Measurements from ENCODE around the gene HHAT.

GRCh38 chr1:210321552-210321951 lies 7.2 kb upstream of the HHAT start:
- TF ChIP-seq GATA2 (IDR thresholded peaks at IDR 0.05; ENCODE audit: low read depth, low read length) (no peak), GATA3 (IDR thresholded peaks at IDR 0.05; ENCODE audit: low read depth, low read length) (no peak)

All from SH-SY5Y (cell line).